H1 (cell line): Measurements from ENCODE around the gene OPN5. TPM values are rescaled to one million over a fixed set of nuclear protein-coding genes. Genes with fewer than 3 reads are reported as not detected.

ENCODE experiments used
- CTCF ChIA-PET: fragments of 300-600 bp; sonication (Branson Sonifier 250); formaldehyde crosslinking; loops from one replicate; lab custom pipeline; 2021; ENCODE audit not compliant: partially characterized antibody; lab: Charles Lee
- POLR2A ChIA-PET: fragments of 300-600 bp; sonication (Branson Sonifier 250); formaldehyde crosslinking; loops from one replicate; lab custom pipeline; 2021; ENCODE audit warnings: inconsistent platforms; ENCODE audit not compliant: partially characterized antibody; lab: Charles Lee
- DNase-seq, 2 experiments: peaks; one replicate each; pipeline versions ENCODE4 v3.0.0 to v3.0.0-alpha.2; 2010 to 2022; ENCODE audit warnings: low spot score in 2 of 2, low read depth in 1 of 2, mixed read lengths in 1 of 2
- FAIRE-seq: peaks from 2 replicates; lab custom pipeline; 2011; peaks lifted over from hg19 to GRCh38; lab: Jason Lieb, UNC
- H2AFZ ChIP-seq: 2 replicates; pipeline ENCODE4 v1.8.1; 2012; ENCODE audit warnings: low read length, inconsistent platforms
- H2AK5ac ChIP-seq: 2 replicates; pipeline ENCODE4 v1.6.1; 2013; ENCODE audit warnings: low read depth, low read length
- H2BK120ac ChIP-seq: replicated peaks from 2 replicates; pipeline ENCODE3; 2013; ENCODE audit warnings: low read depth, low read length, inconsistent platforms
- H2BK12ac ChIP-seq: 2 replicates; pipeline ENCODE4 v1.6.1; 2013; ENCODE audit warnings: low read depth, low read length
- H2BK15ac ChIP-seq: 2 replicates; pipeline ENCODE4 v1.6.1; 2013; ENCODE audit warnings: low read length
- H2BK20ac ChIP-seq: 2 replicates; pipeline ENCODE4 v1.6.1; 2013; ENCODE audit warnings: low read length
- H2BK5ac ChIP-seq: 2 replicates; pipeline ENCODE4 v1.6.1; 2013; ENCODE audit warnings: low read depth, low read length
- H3K14ac ChIP-seq: 2 replicates; pipeline ENCODE4 v1.6.1; 2013; ENCODE audit warnings: inconsistent platforms; ENCODE audit not compliant: insufficient read length
- H3K18ac ChIP-seq: 2 replicates; pipeline ENCODE4 v1.6.1; 2013; ENCODE audit warnings: low read length; ENCODE audit errors: extremely low read depth
- H3K23ac ChIP-seq: 2 replicates; pipeline ENCODE4 v1.6.1; 2013; ENCODE audit warnings: inconsistent platforms; ENCODE audit not compliant: insufficient read length
- H3K23me2 ChIP-seq: 2 replicates; pipeline ENCODE4 v1.6.1; 2013; ENCODE audit warnings: low read depth, low read length
- H3K27ac ChIP-seq: 2 replicates; pipeline ENCODE4 v1.6.1; 2011; ENCODE audit warnings: low read depth, low read length, inconsistent platforms
- H3K27me3 ChIP-seq, 4 experiments: replicated peaks in 1 of 4; 1 replicate in 1 of 4; 2 replicates in 3 of 4; pipeline versions ENCODE4 v1.6.1 to v1.8.1; 2011 to 2013; ENCODE audit warnings: low read length in 3 of 4, mild to moderate bottlenecking in 3 of 4, inconsistent platforms in 2 of 4, mixed read lengths in 2 of 4, moderate library complexity in 1 of 4; ENCODE audit not compliant: control insufficient read depth in 3 of 4, insufficient read depth in 3 of 4; ENCODE audit errors: extremely low read depth in 1 of 4
- H3K36me3 ChIP-seq, 4 experiments: 2 replicates each; pipeline versions ENCODE4 v1.6.1 to v1.8.1; 2011 to 2013; ENCODE audit warnings: mild to moderate bottlenecking in 4 of 4, low read length in 3 of 4, moderate library complexity in 2 of 4, control low read depth in 1 of 4, inconsistent platforms in 1 of 4; ENCODE audit not compliant: insufficient read depth in 4 of 4, control insufficient read depth in 2 of 4
- H3K4ac ChIP-seq: replicated peaks from 2 replicates; pipeline ENCODE3; 2013; ENCODE audit warnings: low read length, low read depth, mixed read lengths, inconsistent platforms; ENCODE audit not compliant: insufficient read length
- H3K4me1 ChIP-seq, 4 experiments: replicated peaks in 1 of 4; 1 replicate in 1 of 4; 2 replicates in 3 of 4; pipeline versions ENCODE4 v1.6.1 to v1.8.1; 2011 to 2013; ENCODE audit warnings: low read length in 3 of 4, inconsistent platforms in 2 of 4, mixed read lengths in 1 of 4; ENCODE audit not compliant: insufficient read depth in 4 of 4, control insufficient read depth in 3 of 4
- H3K4me2 ChIP-seq, 2 experiments: 2 replicates each; pipeline versions ENCODE4 v1.6.1 to v1.8.1; 2011 to 2013; ENCODE audit warnings: low read depth in 2 of 2, low read length in 2 of 2, control low read depth in 1 of 2, inconsistent platforms in 1 of 2, mild to moderate bottlenecking in 1 of 2; ENCODE audit not compliant: insufficient read depth in 1 of 2
- H3K4me3 ChIP-seq, 4 experiments: fragments of 200-600, 300-600 bp in 1 of 4; sonication (generic), shearing (Covaris generic), sonication (Bioruptor Twin) in 1 of 4; 2 replicates each; pipeline versions ENCODE4 v1.5.1 to v1.8.1; 2011 to 2016; ENCODE audit warnings: low read length in 4 of 4, low read depth in 3 of 4, control low read depth in 2 of 4, inconsistent platforms in 2 of 4, mild to moderate bottlenecking in 2 of 4, mixed read lengths in 1 of 4, moderate library complexity in 1 of 4; ENCODE audit not compliant: insufficient read depth in 2 of 4; ENCODE audit errors: extremely low read depth in 1 of 4
- H3K56ac ChIP-seq: replicated peaks from 2 replicates; pipeline ENCODE3; 2013; ENCODE audit warnings: low read depth, mild to moderate bottlenecking, mixed read lengths, low read length, inconsistent platforms; ENCODE audit not compliant: insufficient read length
- H3K79me1 ChIP-seq: 2 replicates; pipeline ENCODE4 v1.6.1; 2013; ENCODE audit warnings: low read depth, low read length, control low read depth
- H3K79me2 ChIP-seq, 2 experiments: 2 replicates each; pipeline versions ENCODE4 v1.6.1 to v1.8.1; 2012 to 2013; ENCODE audit warnings: low read length in 2 of 2, mild to moderate bottlenecking in 2 of 2, inconsistent platforms in 1 of 2; ENCODE audit not compliant: insufficient read depth in 2 of 2, control insufficient read depth in 1 of 2
- H3K9ac ChIP-seq, 4 experiments: replicated peaks in 1 of 4; 1 replicate in 1 of 4; 2 replicates in 3 of 4; pipeline versions ENCODE4 v1.6.1 to v1.8.1; 2011 to 2013; ENCODE audit warnings: low read depth in 3 of 4, low read length in 3 of 4, control low read depth in 2 of 4, mild to moderate bottlenecking in 2 of 4, moderate library complexity in 2 of 4, inconsistent platforms in 1 of 4; ENCODE audit errors: extremely low read depth in 1 of 4
- H3K9me3 ChIP-seq, 2 experiments: 2 replicates each; pipeline versions ENCODE4 v1.6.1 to v1.8.1; 2012 to 2013; ENCODE audit warnings: mild to moderate bottlenecking in 2 of 2, moderate library complexity in 2 of 2, control low read depth in 1 of 2, inconsistent platforms in 1 of 2, low read depth in 1 of 2, low read length in 1 of 2, mixed read lengths in 1 of 2; ENCODE audit not compliant: insufficient read depth in 2 of 2
- H4K20me1 ChIP-seq, 2 experiments: replicated peaks in 1 of 2; 2 replicates each; pipeline versions ENCODE3 to v1.8.1; 2011 to 2013; ENCODE audit warnings: inconsistent platforms in 2 of 2, low read length in 2 of 2, mild to moderate bottlenecking in 1 of 2; ENCODE audit not compliant: insufficient read depth in 2 of 2, control insufficient read depth in 1 of 2
- H4K5ac ChIP-seq: 2 replicates; pipeline ENCODE4 v1.6.1; 2013; ENCODE audit warnings: low read length, low read depth, mixed read lengths, inconsistent platforms; ENCODE audit not compliant: insufficient read length
- H4K8ac ChIP-seq: 2 replicates; pipeline ENCODE4 v1.8.0; 2013; ENCODE audit warnings: mild to moderate bottlenecking, moderate library complexity, low read length, inconsistent platforms; ENCODE audit not compliant: insufficient read depth; ENCODE audit errors: extremely low read depth
- H4K91ac ChIP-seq: replicated peaks from 2 replicates; pipeline ENCODE3; 2013; ENCODE audit warnings: low read length, mixed read lengths, inconsistent platforms; ENCODE audit not compliant: insufficient read length
- ATF2 ChIP-seq: IDR thresholded peaks from 2 replicates; pipeline ENCODE4 v1.6.1; 2012; ENCODE audit warnings: low read length, inconsistent platforms
- CHD1 ChIP-seq: IDR thresholded peaks from 2 replicates; pipeline ENCODE4 v1.6.1; 2012; ENCODE audit warnings: low read depth, low read length, improper control_type of control experiment
- CHD2 ChIP-seq: IDR thresholded peaks from 2 replicates; pipeline ENCODE4 v1.6.1; 2012; ENCODE audit warnings: low read length, improper control_type of control experiment
- CTCF ChIP-seq, 3 experiments: IDR thresholded peaks; 1 replicate in 2 of 3; 2 replicates in 1 of 3; pipeline versions ENCODE4 v1.5.1 to v1.6.1; 2011; ENCODE audit warnings: low read length in 3 of 3, mild to moderate bottlenecking in 3 of 3, inconsistent platforms in 2 of 3, low read depth in 1 of 3, moderate library complexity in 1 of 3; ENCODE audit not compliant: insufficient read depth in 1 of 3; ENCODE audit errors: control extremely low read depth in 1 of 3
- JUND ChIP-seq: IDR thresholded peaks from 2 replicates; pipeline ENCODE4 v1.6.1; 2011; ENCODE audit warnings: mild to moderate bottlenecking, improper control_type of control experiment, low read length
- POU5F1 ChIP-seq: IDR thresholded peaks from 2 replicates; pipeline ENCODE4 v1.6.1; 2011; ENCODE audit warnings: low read depth, mild to moderate bottlenecking, low read length, moderate library complexity
- RBBP5 ChIP-seq: IDR thresholded peaks from 2 replicates; pipeline ENCODE4 v1.7.1; 2012; ENCODE audit warnings: low read depth, mild to moderate bottlenecking, inconsistent platforms, low read length, moderate library complexity, borderline replicate concordance
- RXRA ChIP-seq: IDR thresholded peaks from 2 replicates; pipeline ENCODE4 v1.6.1; 2011; ENCODE audit warnings: low read depth, mild to moderate bottlenecking, low read length, moderate library complexity; ENCODE audit not compliant: insufficient read depth
- SUZ12 ChIP-seq: fragments of 200-600 bp; sonication (generic); IDR thresholded peaks from 2 replicates; pipeline ENCODE4 v1.6.1; 2012; ENCODE audit warnings: mild to moderate bottlenecking, inconsistent platforms, low read length, moderate library complexity, mixed read lengths
- TEAD4 ChIP-seq: IDR thresholded peaks from 2 replicates; pipeline ENCODE4 v1.6.1; 2012; ENCODE audit warnings: low read depth, low read length, inconsistent platforms, mixed read lengths
- WGBS, 2 experiments: shearing (Covaris generic) in 1 of 2; methylation state at CpG; one replicate each; pipeline versions ENCODE4 v1.1.6 to v1.1.7; 2013 to 2015; ENCODE audit warnings: low lambda C conversion rate in 2 of 2, mixed read lengths in 2 of 2, inconsistent platforms in 1 of 2, low coverage in 1 of 2, missing lambda C conversion rate in 1 of 2; ENCODE audit not compliant: insufficient replicate concordance in 2 of 2, insufficient coverage in 1 of 2, insufficient read length in 1 of 2; ENCODE audit errors: extremely low coverage in 1 of 2, missing lambda C conversion rate in 1 of 2; 5-methylcytosine and 5-hydroxymethylcytosine counted together
- polyA plus RNA-seq, 7 experiments: library from polyadenylated mRNA; depleted of rRNA in 3 of 7; stranded (reverse) in 5 of 7; unstranded in 2 of 7; fragments of >200 nt in 5 of 7; fragments of 200-250 nt in 2 of 7; gene quantifications; 1 replicate in 5 of 7; 2 replicates in 1 of 7; 4 replicates in 1 of 7; pipeline versions ENCODE4 v1.2.1 to v1.2.3, GENCODE V29; 2011 to 2013; ENCODE audit warnings: missing spikeins in 2 of 7, mixed read lengths in 2 of 7
- total RNA-seq: library from RNA; stranded (reverse); fragmentation: NEBNext Ultra II Directional; extraction: Animal tissue kit (Norgen Biotek cat#: 25700); gene quantifications from 2 replicates; pipeline ENCODE4 v1.2.1, GENCODE V29; 2021

Gene OPN5
- total and polyA plus RNA-seq, 2 of the 8 experiments (the other 6 are each of a cell fraction or from before 2014, with no cell fraction given) = not detected

GRCh38 chr6:47788498-47788884 is 6.7 kb downstream of the OPN5 start:
- no peak overlapping the region for H2BK5ac ChIP-seq
- H3K4me2 ChIP-seq = 0 out of 4 replicates have a peak overlapping the region, but pooled peaks of 1 of the 2 experiments have one; percentile 21
- no peak overlapping the region for H4K91ac ChIP-seq
- H2AFZ ChIP-seq = no peak overlapping the region
- no peak overlapping the region for H3K23ac ChIP-seq
- H2BK15ac ChIP-seq = no peak overlapping the region
- no peaks in the 10 kb centered on the region for H3K79me1 ChIP-seq
- no peak overlapping the region for H2BK12ac ChIP-seq
- H3K4me3 ChIP-seq = no peak overlapping the region
- FAIRE-seq (no peak), DNase-seq (no peak)
- no peaks in the 10 kb centered on the region for H3K79me2 ChIP-seq
- no peak overlapping the region for H3K14ac ChIP-seq
- ChIA-PET POLR2A (interaction anchor here (1.1 kb wide), 1 partner anchor 672 kb away, joined by 3 read pairs; no protein-coding TSS in a partner anchor), CTCF (interaction anchor here (0.6 to 4.3 kb wide), 33 partner anchors 9 to 1772 kb away, joined by 3 to 27 read pairs (median 4); no protein-coding TSS in a partner anchor)
- no peak overlapping the region for H2AK5ac ChIP-seq
- H4K5ac ChIP-seq = no peak overlapping the region
- no peak overlapping the region for H3K4ac ChIP-seq
- no peaks in the 10 kb centered on the region for H3K23me2 ChIP-seq
- no peak overlapping the region for H3K56ac ChIP-seq
- H2BK20ac ChIP-seq = no peak overlapping the region
- H4K20me1 ChIP-seq = peaks cover 0 to 2% of the 10 kb centered on the region in 2 experiments
- no peak overlapping the region for H4K8ac ChIP-seq
- peaks cover 5 to 33% (median 28%) of the 10 kb centered on the region in 4 experiments; a peak in 6 of 7 replicates for H3K27me3 ChIP-seq
- H3K9me3 ChIP-seq = no peaks in the 10 kb centered on the region
- H2BK120ac ChIP-seq = no peak overlapping the region
- H3K9ac ChIP-seq = no peak overlapping the region
- no peaks in the 10 kb centered on the region for H3K36me3 ChIP-seq
- no peak overlapping the region for H3K27ac ChIP-seq
- WGBS, 2 experiments = 38% methylated on average over 5 of the region's 5 CpGs; no CpG with 5 or more reads in 1 of the 2 experiments
- no peak overlapping the region for H3K18ac ChIP-seq
- peaks cover 0 to 7% (median 4%) of the 10 kb centered on the region in 4 experiments; a peak in 4 of 7 replicates for H3K4me1 ChIP-seq
- TF ChIP-seq JUND (no peak), POU5F1 (no peak), CHD1 (no peak), RXRA (no peak), CTCF (IDR thresholded peaks at IDR 0.05; ENCODE audit: control extremely low read depth in 1 of 3, insufficient read depth in 1 of 3, low read depth in 1 of 3, low read length in 3 of 3) (no peak), ATF2 (no peak), RBBP5 (no peak), CHD2 (no peak), TEAD4 (no peak), SUZ12 (no peak)
